ENCODE results near the gene LDHAL6B. TPM values are rescaled to one million over a fixed set of nuclear protein-coding genes. Genes with fewer than 3 reads are reported as not detected.
A peak's percentile ranks its signal among the peaks of the same experiment; 100 is the strongest.

Gene LDHAL6B
- total RNA-seq, 1 donor from 2014 or later, result not detected

GRCh38 chr15:59174835-59175831, 31.5 kb upstream of the LDHAL6B start:
- ATAC-seq, result peak; percentile 85
- intact Hi-C loops (cut with DNase I), result loop anchor here (5.0 kb wide), 1 partner anchor 317 kb away; no protein-coding TSS in a partner anchor

GRCh38 chr15:59176653-59177316, 29.9 kb upstream of the LDHAL6B start:
- intact Hi-C loops (cut with DNase I), result loop anchor here (5.0 kb wide), 1 partner anchor 316 kb away; no protein-coding TSS in a partner anchor
- ATAC-seq (no peak), DNase-seq (ENCODE audit: missing footprints) (no peak)

More at GRCh38 chr15:59174835-59175831, 31.5 kb upstream of the LDHAL6B start:
- no peak for DNase-seq (ENCODE audit: missing footprints)

GRCh38 chr15:59177317-59177660, 29.4 kb upstream of the LDHAL6B start:
- no peak for DNase-seq (ENCODE audit: missing footprints)
- intact Hi-C loops (cut with DNase I), result loop anchor here (5.0 kb wide), 1 partner anchor 315 kb away; no protein-coding TSS in a partner anchor
- ATAC-seq, result no peak

GRCh38 chr15:59178151-59178695, 28.4 kb upstream of the LDHAL6B start:
- DNase-seq (ENCODE audit: missing footprints) (no peak), ATAC-seq (no peak)
- intact Hi-C loops (cut with DNase I), result loop anchor here (5.0 kb wide), 1 partner anchor 314 kb away; no protein-coding TSS in a partner anchor

- DNase-seq (ENCODE audit: missing footprints) (no peak), ATAC-seq (no peak)
- intact Hi-C loops (cut with DNase I), result loop anchor here (5.0 kb wide), 1 partner anchor 313 kb away; no protein-coding TSS in a partner anchor
Measured at GRCh38 chr15:59179717-59180116, 26.9 kb upstream of the LDHAL6B start.

GRCh38 chr15:59180945-59181600, 25.6 kb upstream of the LDHAL6B start:
- intact Hi-C loops (cut with DNase I), result no loop called here
- no peak for ATAC-seq

GRCh38 chr15:59185725-59186124, 20.9 kb upstream of the LDHAL6B start:
- DNase-seq (ENCODE audit: missing footprints), result no peak
- ATAC-seq, result no peak
- intact Hi-C loops (cut with DNase I), result no loop called here

More at GRCh38 chr15:59180945-59181600, 25.6 kb upstream of the LDHAL6B start:
- DNase-seq (ENCODE audit: missing footprints), result no peak

GRCh38 chr15:59186501-59186900, 20.1 kb upstream of the LDHAL6B start:
- ATAC-seq, result no peak
- intact Hi-C loops (cut with DNase I), result no loop called here
- DNase-seq (ENCODE audit: missing footprints), result no peak

- DNase-seq (ENCODE audit: missing footprints) (no peak), ATAC-seq (no peak)
- intact Hi-C loops (cut with DNase I), result no loop called here
Measured at GRCh38 chr15:59189241-59189640, 17.4 kb upstream of the LDHAL6B start.

GRCh38 chr15:59190291-59190690, 16.4 kb upstream of the LDHAL6B start:
- intact Hi-C loops (cut with DNase I), result no loop called here
- ATAC-seq (no peak), DNase-seq (ENCODE audit: missing footprints) (no peak)

- no peak for ATAC-seq
- intact Hi-C loops (cut with DNase I), result no loop called here
- DNase-seq (ENCODE audit: missing footprints), result no peak
Measured at GRCh38 chr15:59191855-59192237, 14.8 kb upstream of the LDHAL6B start.

- intact Hi-C loops (cut with DNase I), result no loop called here
- DNase-seq (ENCODE audit: missing footprints) (no peak), ATAC-seq (no peak)
Measured at GRCh38 chr15:59194639-59195325, 11.9 kb upstream of the LDHAL6B start.

GRCh38 chr15:59196416-59196815, 10.2 kb upstream of the LDHAL6B start:
- ATAC-seq, result no peak
- intact Hi-C loops (cut with DNase I), result no loop called here
- DNase-seq (ENCODE audit: missing footprints), result no peak

- no peak for ATAC-seq
- DNase-seq (ENCODE audit: missing footprints), result no peak
- intact Hi-C loops (cut with DNase I), result no loop called here
Measured at GRCh38 chr15:59197454-59197853, 9.2 kb upstream of the LDHAL6B start.

- ATAC-seq, result no peak
- intact Hi-C loops (cut with DNase I), result no loop called here
Measured at GRCh38 chr15:59199626-59200465, 6.8 kb upstream of the LDHAL6B start.

GRCh38 chr15:59200560-59200959, 6.1 kb upstream of the LDHAL6B start:
- no peak for DNase-seq (ENCODE audit: missing footprints)
- ATAC-seq, result no peak
- intact Hi-C loops (cut with DNase I), result no loop called here

More at GRCh38 chr15:59199626-59200465, 6.8 kb upstream of the LDHAL6B start:
- DNase-seq (ENCODE audit: missing footprints), result no peak

- ATAC-seq, result no peak
- no peak for DNase-seq (ENCODE audit: missing footprints)
- intact Hi-C loops (cut with DNase I), result no loop called here
Measured at GRCh38 chr15:59203008-59203407, 3.6 kb upstream of the LDHAL6B start.
